PC-3 (cell line): ENCODE data around the gene CMTM8.

Source experiments
- EZH2 ChIP-seq: fragments of 300-600 bp; sonication (generic); IDR thresholded peaks from one replicate; pipeline ENCODE4 v1.6.1; 2017; ENCODE audit warnings: antibody characterized with exemption, mild to moderate bottlenecking, low read length; ENCODE audit not compliant: unreplicated experiment
- TF ChIP-seq, protein P1 (sequence below): fragments of 300-600 bp; sonication (generic); conservative IDR thresholded peaks from 2 replicates; pipeline ENCODE4 v1.5.1; 2017; ENCODE audit warnings: antibody characterized with exemption, low read depth, mild to moderate bottlenecking, low read length

- TF ChIP-seq, protein P1, sequence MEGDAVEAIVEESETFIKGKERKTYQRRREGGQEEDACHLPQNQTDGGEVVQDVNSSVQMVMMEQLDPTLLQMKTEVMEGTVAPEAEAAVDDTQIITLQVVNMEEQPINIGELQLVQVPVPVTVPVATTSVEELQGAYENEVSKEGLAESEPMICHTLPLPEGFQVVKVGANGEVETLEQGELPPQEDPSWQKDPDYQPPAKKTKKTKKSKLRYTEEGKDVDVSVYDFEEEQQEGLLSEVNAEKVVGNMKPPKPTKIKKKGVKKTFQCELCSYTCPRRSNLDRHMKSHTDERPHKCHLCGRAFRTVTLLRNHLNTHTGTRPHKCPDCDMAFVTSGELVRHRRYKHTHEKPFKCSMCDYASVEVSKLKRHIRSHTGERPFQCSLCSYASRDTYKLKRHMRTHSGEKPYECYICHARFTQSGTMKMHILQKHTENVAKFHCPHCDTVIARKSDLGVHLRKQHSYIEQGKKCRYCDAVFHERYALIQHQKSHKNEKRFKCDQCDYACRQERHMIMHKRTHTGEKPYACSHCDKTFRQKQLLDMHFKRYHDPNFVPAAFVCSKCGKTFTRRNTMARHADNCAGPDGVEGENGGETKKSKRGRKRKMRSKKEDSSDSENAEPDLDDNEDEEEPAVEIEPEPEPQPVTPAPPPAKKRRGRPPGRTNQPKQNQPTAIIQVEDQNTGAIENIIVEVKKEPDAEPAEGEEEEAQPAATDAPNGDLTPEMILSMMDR = no peak
- no peak for TF ChIP-seq EZH2
Observed at GRCh38 chr3:32257641-32258438, 19.4 kb downstream of the CMTM8 start.
